Activated B cell treated with CpG ODN at 0.5 μM for 24 hours (primary cell): Measurements from ENCODE around the gene PRUNE1. TPM values are rescaled to one million over a fixed set of nuclear protein-coding genes. Genes with fewer than 3 reads are reported as not detected.

Experiments
- ATAC-seq: fragments of 200-7000 bp; cut with Tn5 transposase; one replicate; pipeline ENCODE4 v1.10.0; 2021; ENCODE audit warnings: low read depth, mild to moderate bottlenecking, moderate library complexity
- CTCF ChIA-PET: fragments of 350-600 bp; sonication (Branson Sonifier 250); formaldehyde crosslinking; loops from one replicate; lab custom pipeline; 2021; ENCODE audit warnings: antibody characterized with exemption; lab: Charles Lee
- POLR2A ChIA-PET: fragments of 350-600 bp; sonication (Branson Sonifier 250); formaldehyde crosslinking; loops from one replicate; lab custom pipeline; 2021; ENCODE audit warnings: antibody characterized with exemption; lab: Charles Lee
- DNase-seq: peaks from one replicate; pipeline ENCODE4 v3.0.0; 2022
- H3K27ac Mint-ChIP-seq: one replicate; pipeline ENCODE4 v1.8.0; 2020; ENCODE audit warnings: mixed read lengths
- H3K27me3 Mint-ChIP-seq: one replicate; pipeline ENCODE4 v1.8.0; 2021; ENCODE audit warnings: mixed read lengths
- H3K36me3 Mint-ChIP-seq: one replicate; pipeline ENCODE4 v1.8.0; 2021; ENCODE audit warnings: low read depth, mixed read lengths
- H3K4me1 Mint-ChIP-seq: one replicate; pipeline ENCODE4 v1.8.0; 2021; ENCODE audit warnings: mixed read lengths
- H3K4me3 Mint-ChIP-seq: one replicate; pipeline ENCODE4 v1.8.0; 2020; ENCODE audit warnings: mild to moderate bottlenecking, mixed read lengths
- H3K9me3 Mint-ChIP-seq: one replicate; pipeline ENCODE4 v1.8.0; 2020; ENCODE audit warnings: mixed read lengths
- intact Hi-C: fragments of 100-400 bp; cut with micrococcal nuclease; formaldehyde crosslinking; loops from one replicate; pipeline ENCODE4 v1.15.1; 2024
- total RNA-seq: library from RNA; stranded (reverse); gene quantifications from 2 replicates; pipeline ENCODE4 v1.2.3, GENCODE V29; 2022
- TF ChIP-seq, protein P1 (sequence below): fragments of 200-600 bp; IDR thresholded peaks from one replicate; pipeline ENCODE4 v1.8.0; 2022; ENCODE audit warnings: antibody characterized with exemption, mild to moderate bottlenecking

Gene PRUNE1
- total RNA-seq, 1 donor from 2014 or later = 14.2 TPM

DNA sequence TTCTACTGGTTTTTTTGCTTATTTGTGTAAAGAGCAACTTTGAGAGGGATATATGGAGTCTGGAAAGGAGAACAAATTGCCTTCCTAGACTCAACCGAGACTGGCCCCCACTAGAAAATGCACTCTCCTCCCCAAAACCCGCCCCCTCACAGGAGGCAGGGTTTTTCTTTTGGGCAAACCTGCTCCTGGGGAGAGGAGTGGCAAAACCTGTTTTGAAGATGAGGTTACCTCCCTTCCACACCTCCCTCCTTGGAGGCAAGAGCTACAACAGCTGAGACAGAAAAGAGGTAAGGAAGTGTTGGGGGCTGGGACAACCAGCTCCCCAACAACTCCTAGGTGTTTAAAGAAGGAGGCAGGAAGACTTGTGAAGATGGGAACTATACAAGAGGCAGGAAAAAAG is 28.1 kb downstream of the PRUNE1 start, which contains the start of gene BNIPL:
TSS of gene BNIPL (plus strand) at position 231 of the 400 bp plus-strand sequence. CDS start at position 371, 140 bp downstream.
- no peak for ATAC-seq
- CTCF ChIA-PET = interaction anchor here (1.6 kb wide), 1 partner anchor 12 kb away, joined by 4 read pairs; no protein-coding TSS in a partner anchor
- TF ChIP-seq, protein P1, sequence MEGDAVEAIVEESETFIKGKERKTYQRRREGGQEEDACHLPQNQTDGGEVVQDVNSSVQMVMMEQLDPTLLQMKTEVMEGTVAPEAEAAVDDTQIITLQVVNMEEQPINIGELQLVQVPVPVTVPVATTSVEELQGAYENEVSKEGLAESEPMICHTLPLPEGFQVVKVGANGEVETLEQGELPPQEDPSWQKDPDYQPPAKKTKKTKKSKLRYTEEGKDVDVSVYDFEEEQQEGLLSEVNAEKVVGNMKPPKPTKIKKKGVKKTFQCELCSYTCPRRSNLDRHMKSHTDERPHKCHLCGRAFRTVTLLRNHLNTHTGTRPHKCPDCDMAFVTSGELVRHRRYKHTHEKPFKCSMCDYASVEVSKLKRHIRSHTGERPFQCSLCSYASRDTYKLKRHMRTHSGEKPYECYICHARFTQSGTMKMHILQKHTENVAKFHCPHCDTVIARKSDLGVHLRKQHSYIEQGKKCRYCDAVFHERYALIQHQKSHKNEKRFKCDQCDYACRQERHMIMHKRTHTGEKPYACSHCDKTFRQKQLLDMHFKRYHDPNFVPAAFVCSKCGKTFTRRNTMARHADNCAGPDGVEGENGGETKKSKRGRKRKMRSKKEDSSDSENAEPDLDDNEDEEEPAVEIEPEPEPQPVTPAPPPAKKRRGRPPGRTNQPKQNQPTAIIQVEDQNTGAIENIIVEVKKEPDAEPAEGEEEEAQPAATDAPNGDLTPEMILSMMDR = no peak
- Mint-ChIP-seq H3K9me3 (no peaks in the 10 kb centered on the region), H3K4me1 (no peaks in the 10 kb centered on the region), H3K27me3 (no peaks in the 10 kb centered on the region), H3K36me3 (peaks cover 27% of the 10 kb centered on the region), H3K4me3 (no peak within 1 kb of the TSS), H3K27ac (no peak within 1 kb of the TSS)
- POLR2A ChIA-PET = no interaction called here
- intact Hi-C loops = no loop called here
- DNase-seq = no peak

DNA sequence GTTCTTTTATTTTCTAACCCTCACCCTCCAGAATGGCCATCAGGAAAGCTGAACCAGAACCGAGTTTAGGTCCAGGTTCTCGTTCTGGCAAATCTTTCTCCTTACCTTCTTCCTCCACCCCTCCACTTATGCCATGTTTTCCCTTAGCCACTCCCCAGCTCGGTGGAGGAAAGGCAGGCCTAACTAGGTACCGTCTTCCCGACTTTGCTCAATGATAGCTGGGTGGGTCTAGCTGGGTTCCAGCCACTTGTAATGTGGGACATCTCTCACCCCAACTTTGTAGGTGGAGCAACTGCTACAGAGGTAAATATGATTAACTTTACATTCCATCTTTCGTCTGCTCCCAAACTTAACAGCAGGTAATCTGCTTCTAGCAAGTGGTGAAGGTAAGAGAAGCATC is 28.8 kb downstream of the PRUNE1 start:
- no peaks in the 10 kb centered on the region for H3K27me3 Mint-ChIP-seq
- no peak overlapping the region for H3K27ac Mint-ChIP-seq
- ATAC-seq (no peak), DNase-seq (no peak)
- ChIA-PET POLR2A (no interaction called here), CTCF (interaction anchor here (1.6 kb wide), 1 partner anchor 12 kb away, joined by 4 read pairs; no protein-coding TSS in a partner anchor)
- H3K4me3 Mint-ChIP-seq = no peak overlapping the region
- H3K4me1 Mint-ChIP-seq = no peaks in the 10 kb centered on the region
- TF ChIP-seq, protein P1 = no peak
- H3K9me3 Mint-ChIP-seq = no peaks in the 10 kb centered on the region
- intact Hi-C loops = no loop called here
- peaks cover 24% of the 10 kb centered on the region for H3K36me3 Mint-ChIP-seq

DNA sequence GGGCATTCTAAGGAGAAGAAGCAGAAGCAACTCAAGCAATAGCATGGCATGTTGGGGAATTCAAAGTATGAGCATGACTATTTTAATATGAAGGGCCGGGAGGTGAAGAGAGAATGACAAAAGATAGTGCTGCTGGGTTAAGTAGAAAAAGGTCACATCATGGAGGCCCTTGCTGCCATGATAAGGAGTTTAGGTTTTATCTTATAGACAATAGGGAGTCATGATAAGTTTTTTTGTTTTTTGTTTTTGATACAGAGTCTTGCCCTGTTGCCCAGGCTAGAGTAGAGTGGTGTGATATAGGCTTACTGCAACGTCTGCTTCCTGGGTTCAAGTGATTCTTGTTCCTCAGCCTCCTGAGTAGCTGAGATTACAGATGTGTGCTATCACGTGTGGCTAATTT is 31.3 kb downstream of the PRUNE1 start:
- ATAC-seq (no peak), DNase-seq (no peak)
- TF ChIP-seq, protein P1 = no peak
- peaks cover 13% of the 10 kb centered on the region for H3K36me3 Mint-ChIP-seq
- POLR2A ChIA-PET = no interaction called here
- no peaks in the 10 kb centered on the region for H3K4me1 Mint-ChIP-seq
- no peaks in the 10 kb centered on the region for H3K9me3 Mint-ChIP-seq
- H3K4me3 Mint-ChIP-seq = no peak overlapping the region
- CTCF ChIA-PET = no interaction called here
- H3K27ac Mint-ChIP-seq = no peak overlapping the region
- no peaks in the 10 kb centered on the region for H3K27me3 Mint-ChIP-seq
- intact Hi-C loops = no loop called here

DNA sequence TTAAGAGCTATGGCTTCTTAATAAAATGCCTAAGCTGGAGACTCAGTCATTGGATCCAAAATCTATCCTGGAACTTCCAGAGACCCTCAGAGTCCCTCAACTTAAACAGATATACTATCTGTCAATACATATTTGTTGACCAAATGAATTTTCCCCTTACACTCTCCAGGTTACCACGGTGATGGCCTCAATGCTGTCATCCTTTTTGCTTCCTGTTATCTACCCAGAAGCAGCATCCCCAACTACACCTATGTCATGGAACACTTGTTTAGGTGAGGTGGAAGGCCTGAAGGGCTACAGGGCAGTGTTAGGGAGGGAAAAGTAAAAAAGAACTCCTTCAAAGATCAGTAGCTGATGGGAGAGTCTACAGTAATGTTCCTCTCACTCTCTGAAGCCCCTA is 34.9 kb downstream of the PRUNE1 start:
- intact Hi-C loops = no loop called here
- Mint-ChIP-seq H3K36me3 (peaks cover 5% of the 10 kb centered on the region), H3K4me3 (no peak overlapping the region), H3K27me3 (no peaks in the 10 kb centered on the region), H3K9me3 (no peaks in the 10 kb centered on the region), H3K4me1 (peaks cover 16% of the 10 kb centered on the region), H3K27ac (no peak overlapping the region)
- ChIA-PET POLR2A (interaction anchor here (1.1 to 1.2 kb wide), 2 partner anchors 16 to 28 kb away, joined by 4 to 5 read pairs; partner anchors contain the start of genes CDC42SE1 and GABPB2), CTCF (interaction anchor here (1.0 kb wide), 1 partner anchor 14 kb away, joined by 3 read pairs; no protein-coding TSS in a partner anchor)
- no peak for ATAC-seq
- DNase-seq = no peak
- TF ChIP-seq, protein P1 = no peak

DNA sequence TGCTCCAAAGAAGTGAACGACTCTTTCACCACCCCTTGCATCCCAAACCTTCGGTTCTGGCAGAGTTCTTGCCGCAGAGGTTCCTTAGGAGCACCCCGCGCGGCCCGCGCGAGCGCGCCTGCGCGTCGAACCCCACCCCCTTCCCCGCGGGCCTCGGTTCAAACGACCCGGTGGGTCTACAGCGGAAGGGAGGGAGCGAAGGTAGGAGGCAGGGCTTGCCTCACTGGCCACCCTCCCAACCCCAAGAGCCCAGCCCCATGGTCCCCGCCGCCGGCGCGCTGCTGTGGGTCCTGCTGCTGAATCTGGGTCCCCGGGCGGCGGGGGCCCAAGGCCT is 39.3 kb downstream of the PRUNE1 start, which contains the start of gene C1orf56:
TSS of gene C1orf56 (plus strand) at position 161 of the 334 bp plus-strand sequence. CDS start at position 258, 97 bp downstream.
- DNase-seq = peak; percentile 56
- peak within 1 kb of the TSS; percentile 89 for H3K27ac Mint-ChIP-seq
- CTCF ChIA-PET = interaction anchor here (1.1 to 2.3 kb wide), 4 partner anchors 10 to 24 kb away, joined by 5 to 10 read pairs (median 9); partner anchors contain the start of genes CDC42SE1, GABPB2 and MLLT11
- ATAC-seq = peak; percentile 78
- H3K27me3 Mint-ChIP-seq = no peaks in the 10 kb centered on the region
- peak within 1 kb of the TSS; percentile 94 for H3K4me3 Mint-ChIP-seq
- TF ChIP-seq, protein P1 = no peak
- H3K4me1 Mint-ChIP-seq = peaks cover 42% of the 10 kb centered on the region
- intact Hi-C loops = loop anchor here (5.0 kb wide), 1 partner anchor 170 kb away; the partner anchor contains the start of gene ARNT
- peaks cover 24% of the 10 kb centered on the region for H3K36me3 Mint-ChIP-seq
- H3K9me3 Mint-ChIP-seq = no peaks in the 10 kb centered on the region
- POLR2A ChIA-PET = interaction anchor here (0.6 to 4.7 kb wide), 10 partner anchors 11 to 716 kb away, joined by 3 to 63 read pairs (median 5); partner anchors contain the start of genes CDC42SE1, GABPB2, MINDY1 and MLLT11
